PC-3 (cell line): ENCODE data around the gene SMAD3. TPM values are rescaled to one million over a fixed set of nuclear protein-coding genes. Genes with fewer than 3 reads are reported as not detected.

Experiments used
- ATAC-seq: fragments of 200-7000 bp; cut with Tn5 transposase; 2 replicates; pipeline ENCODE4 v1.9.1; 2020; ENCODE audit warnings: mild to moderate bottlenecking, moderate library complexity
- BruUV-seq: library from RNA; stranded (reverse); fragments of 400-500 nt; replicated peaks from 2 replicates; lab custom pipeline; 2021; lab: Mats Ljungman, UMichigan
- CTCF ChIA-PET: fragments of 300-600 bp; sonication (Branson Sonifier 250); formaldehyde crosslinking; loops from one replicate; lab custom pipeline; 2022; ENCODE audit warnings: antibody characterized with exemption; lab: Charles Lee
- POLR2A ChIA-PET: fragments of 300-600 bp; sonication (Branson Sonifier 250); formaldehyde crosslinking; loops from one replicate; lab custom pipeline; 2022; ENCODE audit warnings: antibody characterized with exemption; ENCODE audit not compliant: unreplicated experiment; lab: Charles Lee
- DNase-seq: peaks from one replicate; pipeline ENCODE4 v3.0.0-alpha.2; 2015
- H2AFZ ChIP-seq: fragments of 300-600 bp; sonication (generic); 2 replicates; pipeline ENCODE4 v1.6.0; 2016; ENCODE audit warnings: antibody characterized with exemption, low read length
- H3F3A ChIP-seq: fragments of 300-600 bp; sonication (generic); one replicate; pipeline ENCODE4 v1.6.0; 2017; ENCODE audit warnings: antibody characterized with exemption, low read length, control low read depth, mild to moderate bottlenecking; ENCODE audit not compliant: unreplicated experiment
- H3K27ac ChIP-seq: fragments of 300-600 bp; sonication (generic); 2 replicates; pipeline ENCODE4 v1.5.1; 2016; ENCODE audit warnings: mild to moderate bottlenecking, low read length
- H3K27me3 ChIP-seq: fragments of 300-600 bp; sonication (generic); 2 replicates; pipeline ENCODE4 v1.6.1; 2016; ENCODE audit warnings: low read length, mixed read lengths
- H3K36me3 ChIP-seq: fragments of 300-600 bp; sonication (generic); 2 replicates; pipeline ENCODE4 v1.6.1; 2016; ENCODE audit warnings: low read depth, mixed run types, low read length, mixed read lengths
- H3K4me1 ChIP-seq: fragments of 300-600 bp; sonication (generic); 2 replicates; pipeline ENCODE4 v1.5.1; 2016; ENCODE audit warnings: low read length; ENCODE audit not compliant: insufficient read depth
- H3K4me2 ChIP-seq: fragments of 300-600 bp; sonication (generic); 2 replicates; pipeline ENCODE4 v1.6.0; 2016; ENCODE audit warnings: low read length
- H3K4me3 ChIP-seq: fragments of 300-600 bp; sonication (generic); 2 replicates; pipeline ENCODE4 v1.5.1; 2016; ENCODE audit warnings: mild to moderate bottlenecking, low read length, mixed read lengths
- H3K79me2 ChIP-seq: fragments of 300-600 bp; sonication (generic); 2 replicates; pipeline ENCODE4 v1.6.1; 2017; ENCODE audit warnings: low read length, mixed read lengths
- H3K9ac ChIP-seq: fragments of 300-600 bp; sonication (generic); 2 replicates; pipeline ENCODE4 v1.6.0; 2016; ENCODE audit warnings: mild to moderate bottlenecking, low read length
- H3K9me2 ChIP-seq: fragments of 300-600 bp; sonication (generic); replicated peaks from 2 replicates; pipeline ENCODE4 v1.6.1; 2016; ENCODE audit warnings: mixed run types, low read length, mixed read lengths
- H3K9me3 ChIP-seq: fragments of 300-600 bp; sonication (generic); 2 replicates; pipeline ENCODE4 v1.6.1; 2016; ENCODE audit warnings: low read length, mixed read lengths
- H4K20me1 ChIP-seq: fragments of 300-600 bp; sonication (generic); 2 replicates; pipeline ENCODE4 v1.6.1; 2016; ENCODE audit warnings: low read length, mixed read lengths
- CTCF ChIP-seq: fragments of 300-600 bp; sonication (generic); conservative IDR thresholded peaks from 2 replicates; pipeline ENCODE4 v1.5.1; 2017; ENCODE audit warnings: antibody characterized with exemption, low read depth, mild to moderate bottlenecking, low read length
- EZH2 ChIP-seq: fragments of 300-600 bp; sonication (generic); IDR thresholded peaks from one replicate; pipeline ENCODE4 v1.6.1; 2017; ENCODE audit warnings: antibody characterized with exemption, mild to moderate bottlenecking, low read length; ENCODE audit not compliant: unreplicated experiment
- EZH2phosphoT487 ChIP-seq: fragments of 300-600 bp; sonication (generic); IDR thresholded peaks from 2 replicates; pipeline ENCODE4 v1.6.1; 2018; ENCODE audit warnings: mild to moderate bottlenecking, antibody characterized with exemption, low read length, borderline replicate concordance
- intact Hi-C: fragments of 100-400 bp; cut with micrococcal nuclease; formaldehyde crosslinking; loops from 2 replicates; pipeline ENCODE4 v1.9.0; 2023
- total RNA-seq: library from RNA; depleted of rRNA; stranded (reverse); fragments of >200 nt; gene quantifications from 2 replicates; pipeline ENCODE4 v1.2.3, GENCODE V29; 2014

The SMAD3 gene
- total RNA-seq, 1 experiment from 2014 or later = 75.6 TPM

GRCh38 chr15:67161881-67162280 is 96.5 kb downstream of the SMAD3 start:
- H3K9me2 ChIP-seq = no peaks in the 10 kb centered on the region
- H3K36me3 ChIP-seq = peaks cover 35% of the 10 kb centered on the region
- BruUV-seq = no TSS peak
- no peaks in the 10 kb centered on the region for H3K27me3 ChIP-seq
- H3K4me2 ChIP-seq = no peak overlapping the region
- H2AFZ ChIP-seq = no peak overlapping the region
- H3K79me2 ChIP-seq = peaks cover 85% of the 10 kb centered on the region
- no peaks in the 10 kb centered on the region for H3F3A ChIP-seq
- no peak overlapping the region for H3K27ac ChIP-seq
- H3K9me3 ChIP-seq = no peaks in the 10 kb centered on the region
- ATAC-seq (no peak), DNase-seq (no peak)
- intact Hi-C loops = no loop called here
- H3K9ac ChIP-seq = no peak overlapping the region
- H3K4me1 ChIP-seq = no peaks in the 10 kb centered on the region; the same call in 1 of the 2 replicates
- H4K20me1 ChIP-seq = no peaks in the 10 kb centered on the region; the same call in 1 of the 2 replicates
- no peak overlapping the region for H3K4me3 ChIP-seq
- ChIA-PET POLR2A (no interaction called here), CTCF (no interaction called here)
- TF ChIP-seq CTCF (no peak), EZH2phosphoT487 (no peak), EZH2 (no peak)

GRCh38 chr15:67163180-67163579 is 97.8 kb downstream of the SMAD3 start:
- no peak for ATAC-seq

GRCh38 chr15:67164401-67164791 is 99.0 kb downstream of the SMAD3 start:
- no peak overlapping the region for H3K4me2 ChIP-seq
- no peaks in the 10 kb centered on the region for H3K9me3 ChIP-seq
- DNase-seq (no peak), ATAC-seq (no peak)
- peaks cover 43% of the 10 kb centered on the region for H3K36me3 ChIP-seq
- peak overlapping the region; percentile 20; the same call in 1 of the 2 replicates for H3K27ac ChIP-seq
- no peak overlapping the region for H3K4me3 ChIP-seq
- TF ChIP-seq EZH2phosphoT487 (no peak), EZH2 (no peak), CTCF (no peak)
- H4K20me1 ChIP-seq = no peaks in the 10 kb centered on the region; the same call in 1 of the 2 replicates
- H3K9ac ChIP-seq = no peak overlapping the region
- no peaks in the 10 kb centered on the region for H3K4me1 ChIP-seq
- CTCF ChIA-PET = no interaction called here
- POLR2A ChIA-PET = no interaction called here
- no peaks in the 10 kb centered on the region for H3F3A ChIP-seq
- H3K27me3 ChIP-seq = no peaks in the 10 kb centered on the region
- no peaks in the 10 kb centered on the region for H3K9me2 ChIP-seq
- H3K79me2 ChIP-seq = peaks cover 73% of the 10 kb centered on the region
- H2AFZ ChIP-seq = no peak overlapping the region
- intact Hi-C loops = no loop called here
- BruUV-seq = no TSS peak

More at GRCh38 chr15:67163180-67163579, 97.8 kb downstream of the SMAD3 start:
- peaks cover 36% of the 10 kb centered on the region for H3K36me3 ChIP-seq
- TF ChIP-seq EZH2phosphoT487 = no peak
- no peak overlapping the region for H3K9ac ChIP-seq
- no peaks in the 10 kb centered on the region for H3F3A ChIP-seq
- H3K27me3 ChIP-seq = no peaks in the 10 kb centered on the region
- H2AFZ ChIP-seq = no peak overlapping the region
- ChIA-PET POLR2A (no interaction called here), CTCF (no interaction called here)
- no peaks in the 10 kb centered on the region for H3K4me1 ChIP-seq
- H3K4me2 ChIP-seq = no peak overlapping the region
- no peak overlapping the region for H3K27ac ChIP-seq
- intact Hi-C loops = no loop called here
- no peak overlapping the region for H3K4me3 ChIP-seq
- no peaks in the 10 kb centered on the region for H3K9me3 ChIP-seq
- H4K20me1 ChIP-seq = no peaks in the 10 kb centered on the region; the same call in 1 of the 2 replicates
- H3K9me2 ChIP-seq = no peaks in the 10 kb centered on the region
- no TSS peak for BruUV-seq
- H3K79me2 ChIP-seq = peaks cover 78% of the 10 kb centered on the region
- no peak for DNase-seq
